SK-N-SH treated with all-trans-retinoic acid at 6 μM for 48 hours (cell line): Measurements from ENCODE around the gene CFAP126.
"Not testable (repeated sequence)": the region's sequence is repeated elsewhere in the genome, so short reads cannot be mapped to it uniquely, and the experiment has no call there.

Experiments
- CREB5 ChIP-seq: fragments of 250-450 bp; sonication (Bioruptor Pico); IDR thresholded peaks from 2 replicates; pipeline ENCODE4 v1.5.1; 2020; ENCODE audit warnings: low read depth, mild to moderate bottlenecking, moderate library complexity
- ESRRG ChIP-seq: fragments of 250-450 bp; sonication (Bioruptor Pico); IDR thresholded peaks from 2 replicates; pipeline ENCODE4 v1.6.1; 2021; ENCODE audit warnings: mild to moderate bottlenecking
- GLIS3 ChIP-seq: fragments of 250-450 bp; sonication (Bioruptor Pico); IDR thresholded peaks from 2 replicates; pipeline ENCODE4 v1.5.0; 2020; ENCODE audit warnings: mild to moderate bottlenecking, moderate library complexity
- OSR1 ChIP-seq: fragments of 250-450 bp; sonication (Bioruptor Pico); IDR thresholded peaks from 2 replicates; pipeline ENCODE4 v1.8.0; 2022; ENCODE audit warnings: moderate library complexity, mild to moderate bottlenecking, inconsistent platforms
- PATZ1 ChIP-seq: fragments of 250-450 bp; sonication (Bioruptor Pico); IDR thresholded peaks from 2 replicates; pipeline ENCODE4 v1.8.0; 2020; ENCODE audit warnings: mild to moderate bottlenecking, moderate library complexity, borderline replicate concordance
- RARB ChIP-seq: fragments of 250-450 bp; sonication (Bioruptor Pico); IDR thresholded peaks from 2 replicates; pipeline ENCODE4 v1.8.0; 2021; ENCODE audit warnings: mild to moderate bottlenecking, moderate library complexity
- TOX ChIP-seq: fragments of 250-450 bp; sonication (Bioruptor Pico); IDR thresholded peaks from 2 replicates; pipeline ENCODE4 v1.8.0; 2021; ENCODE audit warnings: mild to moderate bottlenecking, moderate library complexity, borderline replicate concordance
- ZNF8 ChIP-seq: fragments of 450-650 bp; formaldehyde crosslinking; IDR thresholded peaks from 2 replicates; pipeline ENCODE4 v1.5.0; 2020; ENCODE audit warnings: mild to moderate bottlenecking, moderate library complexity

DNA sequence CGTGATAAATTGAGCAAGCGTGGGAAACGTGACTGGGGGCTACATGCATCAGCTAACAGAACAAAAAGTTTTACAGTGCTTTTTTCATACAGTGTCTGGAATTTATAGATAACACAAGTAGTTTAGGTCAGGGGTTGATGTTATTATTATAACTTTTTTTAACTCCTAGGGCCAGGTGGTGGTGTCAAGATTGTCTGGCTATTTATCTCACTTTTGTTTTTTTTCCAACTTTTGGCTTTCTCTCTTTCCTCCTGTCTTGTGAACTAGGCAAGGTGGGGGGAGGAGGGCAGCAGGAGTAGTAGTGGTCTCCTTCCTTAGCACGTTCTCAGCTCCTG is 42.9 kb upstream of the CFAP126 start:
- TF ChIP-seq PATZ1 (CRISPR knock-in tag); OSR1 (CRISPR knock-in tag); CREB5 (CRISPR knock-in tag); GLIS3 (CRISPR knock-in tag); TOX (CRISPR knock-in tag); ESRRG; RARB (CRISPR knock-in tag); ZNF8 (CRISPR knock-in tag): not testable (repeated sequence)
